ENCODE results near the gene SAMD13.
"Not testable (repeated sequence)": the region's sequence is repeated elsewhere in the genome, so short reads cannot be mapped to it uniquely, and the experiment has no call there.

The SAMD13 gene

DNA sequence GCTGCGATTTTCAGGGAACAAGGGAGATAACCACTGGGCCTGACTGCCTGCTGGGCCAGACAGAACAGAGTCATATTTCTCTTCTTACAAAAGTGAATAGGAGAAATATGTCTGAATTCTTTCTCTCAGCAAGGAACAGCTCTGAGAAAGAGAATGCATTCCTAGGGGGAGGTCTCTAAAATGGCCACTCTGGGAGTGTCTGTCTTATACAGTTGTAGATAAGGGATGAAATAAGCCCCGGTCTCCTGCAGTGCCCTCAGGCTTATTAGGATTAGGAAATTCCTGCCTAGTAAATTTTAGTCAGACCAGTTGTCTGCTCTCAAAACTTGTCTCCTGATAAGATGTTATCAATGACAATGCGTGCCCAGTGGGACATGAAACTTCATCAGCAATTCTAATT lies 14.1 kb upstream of the SAMD13 start:
- not testable (repeated sequence) for DNase-seq

DNA sequence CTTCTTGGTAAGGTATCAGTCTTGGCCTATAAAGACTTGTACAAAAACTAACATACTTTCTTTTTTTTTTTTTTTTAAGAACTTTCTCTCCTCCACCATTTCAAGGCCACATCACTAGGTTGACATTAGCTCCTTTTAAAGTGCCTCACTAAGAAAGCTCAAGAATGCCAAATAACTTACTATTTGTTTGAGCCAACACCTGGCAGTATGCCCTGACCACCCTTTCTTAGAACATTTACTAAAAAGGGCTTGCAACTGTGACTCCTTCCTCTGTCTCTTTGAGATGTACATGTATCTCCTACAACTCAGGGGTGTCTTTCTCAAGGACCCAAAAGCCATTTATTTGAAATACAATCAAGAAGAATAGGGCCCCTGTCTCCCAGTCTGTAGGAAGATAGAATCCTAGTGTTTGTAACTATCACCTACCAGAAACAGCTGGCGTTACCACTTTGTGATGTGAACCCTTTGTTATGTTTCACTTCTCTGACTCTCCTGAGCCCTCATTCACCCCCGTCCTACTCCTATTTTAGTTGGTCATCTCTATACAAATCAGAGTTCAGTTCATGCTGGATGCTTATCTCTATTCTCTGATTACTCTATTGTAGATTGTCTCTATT lies 12.2 kb upstream of the SAMD13 start:
- DNase-seq: no peak

DNA sequence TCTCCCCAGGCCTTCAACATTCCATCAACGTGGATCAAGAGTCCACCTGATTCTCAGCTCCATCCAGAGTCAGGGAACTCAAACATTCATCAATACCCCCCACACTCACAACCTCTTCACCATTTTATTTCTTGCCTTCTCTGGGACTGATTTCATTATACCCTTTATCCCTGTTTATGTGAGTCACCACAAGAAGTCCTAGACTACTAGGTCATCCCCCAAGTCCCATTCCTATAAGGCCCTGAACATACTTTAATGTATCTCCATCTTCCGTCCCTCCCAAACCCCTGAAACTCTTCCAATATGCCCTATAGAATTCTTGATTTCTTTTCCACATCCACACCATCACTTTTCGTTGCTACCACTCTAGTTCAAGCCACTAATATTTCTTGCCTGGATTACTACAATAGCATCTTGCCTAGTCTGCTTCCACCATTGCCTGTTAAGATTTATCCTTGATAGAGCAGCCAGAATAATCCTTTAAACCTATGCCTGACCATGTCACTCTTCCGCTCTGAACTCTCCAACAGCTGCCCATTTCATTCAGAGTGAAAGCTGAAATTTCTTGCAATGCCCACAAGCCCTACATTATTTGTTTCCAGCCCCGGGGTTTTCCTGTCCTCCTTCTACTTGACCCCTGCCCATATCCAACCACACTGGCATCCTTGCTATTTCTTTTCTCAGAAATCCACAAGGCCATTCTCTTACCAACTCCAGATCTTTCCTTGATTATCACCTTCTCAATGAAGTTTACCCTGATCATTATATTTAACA lies 9.4 kb upstream of the SAMD13 start:
- DNase-seq: no peak

DNA sequence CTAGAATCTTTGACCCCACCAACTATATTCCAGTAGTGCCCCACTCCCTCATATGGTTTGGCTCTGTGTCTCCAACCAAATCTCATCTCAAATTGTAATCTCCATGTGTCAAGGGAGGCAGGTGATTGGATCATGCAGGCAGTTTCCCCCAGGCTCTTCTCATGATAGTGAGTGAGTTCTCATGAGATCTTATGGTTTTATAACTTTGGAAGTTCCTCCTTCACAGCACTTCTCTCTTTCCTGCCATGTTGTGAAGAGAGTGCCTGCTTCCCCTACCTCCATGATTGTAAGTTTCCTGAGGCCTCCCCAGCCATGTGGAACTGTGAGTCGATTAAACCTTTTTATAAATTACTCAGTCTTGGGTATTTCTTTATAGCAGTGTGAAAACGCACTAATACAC lies 7.7 kb upstream of the SAMD13 start:
- DNase-seq: no peak

DNA sequence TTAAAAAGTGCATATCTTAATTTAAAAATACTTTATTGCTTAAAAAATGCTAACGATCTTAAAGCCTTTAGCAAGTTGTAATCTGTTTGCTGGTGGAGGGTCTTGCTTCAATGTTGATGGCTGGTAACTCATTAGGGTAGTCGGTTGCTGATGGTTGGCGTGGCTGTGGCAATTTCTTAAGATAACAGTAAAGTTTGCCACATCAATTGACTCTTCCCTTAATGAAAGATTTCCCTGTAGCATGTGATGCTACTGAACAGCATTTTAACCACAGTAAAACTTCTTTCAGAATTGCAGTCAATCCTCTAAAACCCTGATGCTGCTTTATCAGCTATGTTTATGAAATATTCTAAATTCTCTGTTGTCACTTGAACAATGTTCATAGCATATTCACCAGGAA lies 6.8 kb upstream of the SAMD13 start:
- no peak for DNase-seq

DNA sequence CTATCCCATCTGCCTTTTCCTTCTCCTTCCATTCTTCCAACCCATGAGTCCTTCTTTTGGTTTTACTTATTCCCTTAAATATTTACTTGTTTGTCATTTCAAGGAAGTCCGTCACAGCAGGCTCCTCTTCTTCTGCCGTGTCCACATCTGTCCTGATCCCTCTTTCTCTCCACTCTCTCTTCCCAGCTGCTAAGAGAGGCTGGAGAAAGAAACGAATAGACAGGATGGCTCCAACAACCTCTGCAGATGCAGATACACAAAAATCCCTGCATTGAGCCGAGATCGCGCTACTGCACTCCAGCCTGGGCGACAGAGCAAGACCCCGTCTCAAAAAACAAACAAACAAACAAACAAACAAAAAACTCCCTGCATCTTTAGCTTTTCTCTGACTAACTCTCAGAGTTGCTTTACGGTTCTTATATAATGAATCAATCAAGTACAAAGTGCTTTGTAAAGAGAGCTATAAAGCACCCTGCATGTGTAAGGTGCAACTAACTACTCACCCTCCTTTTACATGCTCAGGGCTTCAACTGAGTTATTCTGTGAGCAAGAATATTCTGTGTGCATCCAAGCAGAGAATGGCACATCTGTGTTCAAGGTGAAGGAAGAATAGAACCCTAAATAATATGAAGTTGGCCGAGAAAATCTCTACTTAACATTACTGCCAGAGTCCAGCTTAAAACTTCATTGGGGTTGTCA lies 3.8 kb upstream of the SAMD13 start:
- DNase-seq: no peak

DNA sequence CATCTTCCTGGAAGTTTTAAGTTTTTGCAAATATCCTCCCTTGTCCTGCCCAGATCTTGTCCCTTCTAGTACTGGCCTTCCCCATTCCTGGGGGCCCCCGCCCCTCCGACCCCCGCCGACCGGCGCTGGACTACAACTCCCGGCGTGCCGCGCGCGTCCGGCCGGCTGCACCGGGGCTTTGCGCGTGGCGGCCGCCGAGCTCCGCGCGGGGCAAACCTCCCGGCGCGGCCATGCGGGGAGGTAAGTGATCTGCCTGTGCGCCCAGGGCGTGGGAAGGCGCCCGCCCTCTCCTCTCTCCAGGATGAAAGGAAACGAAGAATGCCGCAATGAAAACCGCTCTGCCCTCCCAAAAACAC lies 3.2 kb upstream of the SAMD13 start:
- peak; percentile 69 for DNase-seq

DNA sequence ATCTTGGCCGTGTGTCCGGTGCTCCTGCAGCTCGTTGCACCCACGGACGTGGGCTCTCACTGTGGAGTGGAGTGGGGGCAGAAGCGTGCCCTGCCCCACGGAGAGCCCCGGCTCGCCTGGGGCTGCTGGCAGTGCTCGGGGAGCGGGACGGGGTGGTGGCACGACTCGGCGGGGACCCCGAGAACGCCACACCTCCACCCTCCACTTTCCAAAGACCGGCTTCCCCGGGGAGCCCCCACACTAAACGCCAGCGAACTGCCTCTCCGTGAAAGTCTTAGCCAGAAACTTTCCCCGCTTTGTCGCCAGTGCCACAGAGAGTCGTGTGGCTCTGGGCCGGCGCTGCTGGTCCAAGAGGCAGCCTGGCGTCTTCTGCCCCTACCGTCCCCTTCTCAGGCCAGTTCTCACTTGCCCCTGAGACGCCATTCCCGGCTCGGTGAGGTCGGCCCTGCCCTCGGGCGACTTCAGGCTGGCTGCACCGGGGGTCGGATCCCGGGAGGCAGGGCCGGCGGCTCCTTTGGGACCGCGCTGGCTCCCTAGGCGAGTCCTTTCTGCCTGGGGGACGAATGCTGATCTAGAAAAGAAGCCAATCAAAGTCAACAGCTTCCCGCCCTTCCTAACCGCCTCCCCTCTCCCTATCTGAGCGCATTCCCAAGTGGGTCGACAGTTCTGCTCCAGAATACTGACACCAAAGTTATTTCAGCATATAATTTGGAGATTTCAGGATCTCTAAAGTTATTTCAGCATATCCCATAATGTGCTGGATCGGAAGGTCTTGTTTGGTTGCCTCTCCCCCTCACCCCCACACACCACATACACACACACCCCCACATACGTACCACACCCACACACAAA lies 2.6 kb upstream of the SAMD13 start:
- peak; percentile 84 for DNase-seq

DNA sequence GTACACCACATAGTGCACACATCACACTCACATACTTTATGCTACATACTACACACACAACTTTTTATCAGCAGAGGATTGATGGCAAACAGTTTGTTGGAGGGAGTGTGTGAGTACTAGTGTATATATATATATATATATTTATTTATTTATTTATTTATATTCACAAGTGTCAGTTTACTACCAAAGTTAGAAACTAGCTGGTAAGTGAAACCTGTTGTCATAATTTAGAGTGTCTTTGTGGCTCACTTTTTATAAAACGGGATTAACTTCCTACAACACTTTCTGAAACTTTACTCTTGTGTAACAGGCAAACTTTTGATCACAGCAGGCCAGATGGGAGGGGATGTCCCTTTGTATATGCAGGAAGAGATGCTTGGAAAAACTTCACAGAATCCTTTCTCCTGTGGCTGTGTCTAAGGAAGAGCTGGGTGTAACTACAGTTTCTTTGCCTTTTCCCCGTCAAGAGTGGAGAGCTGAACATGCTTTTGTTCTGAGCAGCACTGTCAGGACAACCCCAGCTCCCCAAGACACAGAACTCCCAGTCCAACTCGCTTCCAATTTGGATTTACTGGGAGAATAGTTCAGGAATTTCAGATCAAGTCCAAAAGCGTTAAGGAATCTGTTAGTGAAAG lies 1.9 kb upstream of the SAMD13 start:
- DNase-seq: no peak

DNA sequence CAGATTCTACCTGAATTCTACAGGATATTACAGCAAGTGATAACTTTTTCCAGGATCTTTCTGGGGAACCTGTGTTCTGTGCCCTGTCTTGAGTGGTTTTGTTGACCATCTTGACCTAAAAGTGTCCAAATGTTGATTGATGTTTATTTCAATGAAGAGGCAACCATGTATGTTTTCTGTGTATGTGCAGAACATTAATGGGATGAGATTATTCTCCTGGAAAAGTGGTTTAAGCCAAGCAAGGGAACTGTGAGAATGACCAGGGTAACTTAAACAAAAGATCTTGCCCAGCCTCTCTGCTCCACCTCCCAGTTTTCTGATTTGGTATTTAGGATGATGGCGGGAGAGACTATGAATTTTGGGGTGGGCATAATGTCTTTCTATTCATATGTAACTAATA lies 1.0 kb upstream of the SAMD13 start:
- DNase-seq: no peak

DNA sequence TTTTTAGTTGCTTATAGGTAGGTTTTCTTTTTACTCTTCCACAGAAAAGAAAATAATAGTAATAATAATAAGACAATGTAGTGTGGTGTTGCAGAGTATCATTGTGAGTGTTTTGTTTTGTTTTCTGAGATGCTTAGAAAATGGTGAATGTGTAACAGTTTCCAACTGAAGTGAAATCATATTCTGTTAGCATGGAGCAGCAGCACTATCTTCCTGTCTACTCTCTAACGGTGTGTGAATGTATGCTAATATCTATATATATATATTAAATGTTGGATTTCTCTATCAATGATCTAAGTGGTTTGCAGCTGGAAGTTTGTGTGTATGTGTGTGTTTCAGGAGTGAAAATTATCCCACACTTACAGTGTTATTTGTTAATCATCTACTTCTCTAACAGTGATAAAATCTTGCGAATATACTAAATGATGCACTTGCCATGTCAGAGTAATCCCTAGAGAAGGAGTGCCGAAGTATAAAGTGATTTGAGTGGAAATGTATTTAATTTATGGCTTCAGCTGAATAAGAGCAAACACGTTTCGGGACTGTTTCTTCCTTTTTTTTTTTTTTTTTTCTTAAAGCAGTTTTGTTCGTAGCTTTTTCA lies 377 bp downstream of the SAMD13 start:
- no peak for DNase-seq

DNA sequence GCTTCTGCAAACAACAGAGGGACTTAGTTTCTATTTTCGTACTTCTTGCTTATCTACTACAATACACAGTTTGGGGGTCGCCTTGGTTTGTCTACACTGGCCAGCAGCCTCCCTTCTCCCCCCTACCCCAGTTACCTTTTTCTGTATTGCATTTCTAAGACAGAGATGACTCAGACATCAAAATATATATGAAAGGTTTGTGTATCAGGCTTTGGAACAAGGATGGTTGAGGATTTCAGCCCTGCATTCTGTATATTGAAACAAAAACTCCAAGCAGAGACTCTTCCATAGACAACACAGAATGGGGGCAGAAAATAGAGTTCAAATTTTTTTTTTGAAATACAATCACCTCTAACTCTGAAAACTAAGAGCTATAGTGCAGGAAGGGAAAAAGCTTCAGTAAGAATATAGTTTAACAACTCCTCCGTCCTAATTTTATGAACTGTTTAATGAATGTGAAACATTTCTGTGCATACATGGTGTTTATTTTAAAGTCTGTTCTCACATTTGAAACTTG lies 1.9 kb downstream of the SAMD13 start:
- no peak for DNase-seq

DNA sequence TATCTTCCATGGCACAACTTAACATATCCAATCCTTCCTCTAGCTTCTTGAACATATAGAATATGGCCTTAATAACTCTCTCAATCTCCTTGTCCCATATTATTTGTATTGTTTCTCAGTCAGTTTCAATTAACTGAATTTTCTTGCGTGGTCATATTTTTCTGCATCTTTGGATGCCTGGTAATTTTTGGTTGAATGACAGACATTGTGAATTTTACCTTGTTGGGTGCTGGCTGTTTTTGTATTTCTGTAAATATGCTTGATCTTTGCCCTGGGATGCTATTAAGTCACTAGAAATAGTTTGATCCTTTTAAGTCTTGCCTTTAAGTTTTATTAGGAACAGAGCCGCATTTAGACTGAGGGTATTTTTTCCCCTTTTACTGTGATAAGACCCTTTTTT lies 5.9 kb downstream of the SAMD13 start:
- DNase-seq: no peak

DNA sequence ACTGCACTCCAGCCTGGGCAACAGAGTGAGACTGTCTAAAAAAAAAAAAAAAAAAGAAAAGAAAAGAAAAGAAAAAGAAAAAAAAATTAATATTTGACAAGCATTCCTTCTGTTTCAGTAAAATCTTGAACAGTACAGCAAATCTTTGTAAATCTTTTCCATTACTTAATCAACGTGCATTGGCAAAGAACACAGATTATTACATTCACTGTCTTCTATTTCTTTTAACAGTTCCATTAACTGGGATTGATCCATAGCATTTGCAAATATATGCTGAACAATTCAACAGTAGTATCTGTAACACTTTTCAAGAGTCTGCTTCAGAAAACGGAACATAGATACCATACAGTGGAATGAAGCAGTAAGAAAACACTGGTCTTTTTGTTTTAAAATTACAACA lies 9.8 kb downstream of the SAMD13 start:
- no peak for DNase-seq

DNA sequence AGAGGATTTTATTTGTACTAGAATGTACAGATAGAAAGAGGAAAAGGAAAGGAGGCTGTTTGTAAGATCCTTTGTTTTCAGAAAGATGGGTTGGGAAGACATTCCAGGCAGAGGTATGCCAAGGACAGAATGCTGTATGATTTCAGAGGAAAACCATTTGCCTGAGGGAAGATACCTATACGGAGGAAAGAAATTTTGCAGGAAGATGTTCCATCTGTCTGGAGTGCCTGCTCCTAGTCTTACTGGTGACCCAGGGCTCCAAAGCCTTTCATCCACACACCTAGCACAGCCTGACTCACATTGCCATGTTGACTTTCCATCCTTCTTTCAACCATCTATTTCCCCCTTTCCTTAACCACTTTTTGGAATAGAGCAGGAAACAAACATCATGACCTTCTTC lies 18.2 kb downstream of the SAMD13 start:
- peak; percentile 82 for DNase-seq

DNA sequence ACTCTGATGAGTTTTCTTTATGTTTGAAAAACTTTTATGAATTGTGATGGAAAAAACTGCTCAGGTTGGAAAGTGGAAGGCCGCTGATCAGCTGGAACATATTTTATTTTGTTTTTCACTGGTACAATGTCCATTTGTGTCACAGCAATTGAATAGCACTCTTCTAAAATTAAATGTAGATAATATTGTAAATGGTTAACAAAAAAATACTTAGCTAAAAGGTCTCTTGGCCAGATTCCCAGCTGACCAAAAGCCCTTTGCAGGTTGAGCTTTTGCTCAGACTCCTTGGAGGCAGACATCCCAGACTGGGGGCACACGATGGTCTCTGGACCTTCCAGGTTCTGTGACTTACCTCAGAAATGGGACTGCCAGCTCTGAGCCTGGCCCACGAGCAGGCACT lies 26.3 kb downstream of the SAMD13 start:
- DNase-seq: no peak

DNA sequence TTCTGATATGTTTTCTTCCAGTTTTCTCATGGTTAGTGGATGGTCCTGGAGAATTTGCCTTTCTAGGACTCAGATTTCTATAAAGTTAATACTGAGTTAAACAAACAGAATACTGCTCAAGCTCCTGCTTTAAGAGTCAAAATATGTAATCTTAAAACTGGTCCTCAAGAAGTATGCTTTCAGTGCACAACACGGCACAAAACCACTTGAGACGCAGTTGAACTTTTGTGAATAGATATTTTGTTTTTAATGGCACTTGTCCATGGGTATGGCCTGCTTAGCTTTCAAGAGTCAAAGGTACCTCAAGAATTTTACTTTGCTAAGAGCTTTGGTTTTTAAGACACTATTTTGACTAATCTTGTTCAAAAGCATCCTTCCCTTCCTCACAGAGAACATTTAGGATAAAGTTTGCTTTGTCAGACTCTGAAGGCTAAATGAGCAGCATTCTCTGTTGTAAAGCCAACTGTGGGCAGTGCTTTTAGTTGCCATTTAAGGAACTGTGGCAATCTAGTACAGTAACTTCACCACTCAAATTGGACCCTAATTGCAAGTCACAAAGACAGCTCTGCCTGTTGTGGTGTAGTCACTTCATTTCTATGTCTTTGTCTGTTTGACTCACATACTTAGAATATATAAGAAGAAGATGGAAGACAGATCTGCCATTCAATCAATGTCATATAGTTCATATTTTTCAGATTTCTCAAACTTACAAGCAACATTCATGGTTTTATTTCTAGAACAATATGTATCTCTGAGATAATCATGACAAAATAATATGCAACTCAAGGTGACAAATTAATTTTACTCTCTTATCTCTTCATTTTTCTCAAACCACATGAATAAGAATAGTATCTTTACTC lies 28.8 kb downstream of the SAMD13 start:
- no peak for DNase-seq

DNA sequence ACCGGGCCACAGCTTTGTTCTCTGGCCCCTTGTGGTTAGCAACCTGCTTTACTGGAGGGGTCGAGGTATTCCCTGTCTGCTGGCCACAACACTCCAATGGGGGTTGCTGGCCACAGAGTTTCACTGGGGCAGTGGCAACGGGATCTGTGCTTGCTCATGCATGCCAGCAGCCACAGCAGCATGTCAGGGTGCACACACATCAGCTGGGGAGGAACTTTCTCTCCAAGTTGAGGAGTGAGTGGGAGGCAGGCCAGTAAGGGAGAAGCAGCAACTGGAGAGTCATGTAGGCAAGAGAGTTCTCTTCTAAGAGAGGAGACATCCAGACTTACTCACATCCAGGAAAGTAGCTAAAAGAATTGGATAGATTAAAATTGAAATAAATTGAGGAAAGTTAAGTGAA lies 38.0 kb downstream of the SAMD13 start:
- DNase-seq: no peak

DNA sequence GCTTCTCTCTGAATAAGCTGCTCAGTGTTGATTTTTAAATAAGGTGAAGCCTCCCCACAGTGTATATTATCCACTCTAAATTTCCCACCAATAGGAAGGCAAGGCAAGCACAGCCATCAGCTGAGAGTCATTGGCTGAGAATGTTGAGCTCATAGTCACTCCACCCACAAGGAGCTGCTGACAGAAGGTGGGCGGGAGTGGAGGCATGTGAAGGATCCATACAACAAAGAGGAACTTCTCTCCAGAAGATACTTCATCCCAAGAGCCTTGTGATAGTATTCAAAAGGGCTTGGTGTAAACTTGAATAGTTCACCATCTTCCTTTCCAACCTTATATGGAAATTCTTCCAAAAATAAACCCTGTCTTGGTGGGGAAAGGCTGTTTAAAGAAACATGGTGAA lies 42.8 kb downstream of the SAMD13 start:
- DNase-seq: no peak

DNA sequence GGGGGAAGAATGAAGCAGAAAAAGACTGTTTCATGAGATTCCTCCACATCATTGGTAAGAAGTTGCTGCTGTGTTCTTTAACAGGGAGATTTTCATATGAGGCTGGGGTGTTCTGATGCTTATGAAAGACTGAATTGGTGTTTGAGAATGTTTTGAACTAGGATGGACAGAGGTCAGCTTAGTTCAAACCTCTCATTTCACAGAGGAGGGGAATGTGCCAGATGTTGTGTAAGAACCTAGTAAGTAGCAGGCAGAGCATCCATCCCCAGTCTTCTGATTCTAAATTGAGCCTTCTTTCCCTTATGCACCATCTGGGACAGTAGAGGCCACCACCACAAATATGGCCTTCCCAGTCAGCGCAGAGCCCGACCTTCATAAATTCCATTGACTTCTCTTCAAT lies 43.7 kb downstream of the SAMD13 start:
- DNase-seq: no peak

DNA sequence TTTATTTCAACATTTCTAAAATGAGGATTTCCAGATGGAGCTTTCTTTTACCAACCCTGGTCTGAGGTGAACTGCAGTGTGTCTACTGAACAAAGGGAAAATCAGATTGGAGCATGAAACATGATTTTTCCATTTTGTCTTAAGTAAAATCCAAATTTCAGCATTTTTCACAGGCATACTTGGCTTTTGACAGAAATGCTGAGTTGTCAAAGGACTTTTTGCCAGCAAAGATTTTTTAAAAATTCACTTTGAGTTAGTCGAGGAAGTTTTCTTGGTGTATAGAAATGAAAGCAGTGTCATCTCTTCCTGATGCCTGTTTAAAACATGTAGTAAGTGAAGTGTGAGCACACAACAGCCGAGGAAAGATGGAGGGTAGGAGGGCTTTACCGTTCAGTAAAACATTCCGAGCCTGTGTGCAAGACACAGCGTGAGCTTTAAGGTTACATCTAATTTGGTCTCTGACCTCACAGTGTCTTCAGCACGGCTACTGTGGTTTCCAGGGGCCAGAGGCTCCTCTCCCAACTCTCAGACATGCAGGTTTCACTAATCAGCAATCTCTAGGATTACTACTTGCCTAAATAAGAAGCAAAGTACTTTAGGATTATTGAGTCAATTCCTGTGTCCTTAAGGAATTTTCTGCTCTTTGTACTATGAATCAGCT lies 45.9 kb downstream of the SAMD13 start:
- DNase-seq: no peak
